ENCODE data around the gene TUBB2B. TPM values are rescaled to one million over a fixed set of nuclear protein-coding genes. Genes with fewer than 3 reads are reported as not detected.
"Not testable (repeated sequence)": the region's sequence is repeated elsewhere in the genome, so short reads cannot be mapped to it uniquely, and the experiment has no call there.

The TUBB2B gene
- total and polyA plus RNA-seq, 7 donors, result 1.1 to 5.7 (median 3.4) TPM

GRCh38 chr6:3193102-3193849 lies 34.2 kb downstream of the TUBB2B start:
- TF ChIP-seq, protein P1, sequence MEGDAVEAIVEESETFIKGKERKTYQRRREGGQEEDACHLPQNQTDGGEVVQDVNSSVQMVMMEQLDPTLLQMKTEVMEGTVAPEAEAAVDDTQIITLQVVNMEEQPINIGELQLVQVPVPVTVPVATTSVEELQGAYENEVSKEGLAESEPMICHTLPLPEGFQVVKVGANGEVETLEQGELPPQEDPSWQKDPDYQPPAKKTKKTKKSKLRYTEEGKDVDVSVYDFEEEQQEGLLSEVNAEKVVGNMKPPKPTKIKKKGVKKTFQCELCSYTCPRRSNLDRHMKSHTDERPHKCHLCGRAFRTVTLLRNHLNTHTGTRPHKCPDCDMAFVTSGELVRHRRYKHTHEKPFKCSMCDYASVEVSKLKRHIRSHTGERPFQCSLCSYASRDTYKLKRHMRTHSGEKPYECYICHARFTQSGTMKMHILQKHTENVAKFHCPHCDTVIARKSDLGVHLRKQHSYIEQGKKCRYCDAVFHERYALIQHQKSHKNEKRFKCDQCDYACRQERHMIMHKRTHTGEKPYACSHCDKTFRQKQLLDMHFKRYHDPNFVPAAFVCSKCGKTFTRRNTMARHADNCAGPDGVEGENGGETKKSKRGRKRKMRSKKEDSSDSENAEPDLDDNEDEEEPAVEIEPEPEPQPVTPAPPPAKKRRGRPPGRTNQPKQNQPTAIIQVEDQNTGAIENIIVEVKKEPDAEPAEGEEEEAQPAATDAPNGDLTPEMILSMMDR (IDR thresholded peaks at IDR 0.05), result no peak
- ATAC-seq (no peak), DNase-seq (no peak)
- Histone ChIP-seq H3K27me3 (ENCODE audit: insufficient read depth in 3 of 3, low read length in 2 of 3) (no peaks in the 10 kb centered on the region), H3K27ac (no peak overlapping the region), H3K36me3 (ENCODE audit: insufficient read depth in 1 of 2, low read depth in 1 of 2) (no peaks in the 10 kb centered on the region), H3K4me3 (no peak overlapping the region), H3K4me1 (no peaks in the 10 kb centered on the region), H3K9me3 (no peaks in the 10 kb centered on the region)
- WGBS, 3 donors, result 77 to 87% (median 81%) methylated on average over 23 of the region's 23 CpGs
- intact Hi-C loops (cut with DNase I), result no loop called here

GRCh38 chr6:3190779-3191178 lies 36.7 kb downstream of the TUBB2B start:
- DNase-seq, result no peak
- TF ChIP-seq, protein P1 (IDR thresholded peaks at IDR 0.05), result no peak
- Histone ChIP-seq H3K4me3 (no peak overlapping the region), H3K9me3 (no peaks in the 10 kb centered on the region), H3K27me3 (ENCODE audit: insufficient read depth in 3 of 3, low read length in 2 of 3) (no peaks in the 10 kb centered on the region), H3K4me1 (no peaks in the 10 kb centered on the region), H3K36me3 (ENCODE audit: insufficient read depth in 1 of 2, low read depth in 1 of 2) (no peaks in the 10 kb centered on the region), H3K27ac (no peak overlapping the region)
- no peak for ATAC-seq
- intact Hi-C loops (cut with DNase I), result no loop called here
- 58 to 67% (median 61%) methylated on average over 5 of the region's 5 CpGs for WGBS, 3 donors

GRCh38 chr6:3190056-3190455 lies 37.4 kb downstream of the TUBB2B start:
- Histone ChIP-seq H3K27me3 (ENCODE audit: insufficient read depth in 3 of 3, low read length in 2 of 3) (no peaks in the 10 kb centered on the region), H3K4me3 (no peak overlapping the region), H3K27ac (no peak overlapping the region), H3K4me1 (no peaks in the 10 kb centered on the region), H3K9me3 (no peaks in the 10 kb centered on the region), H3K36me3 (ENCODE audit: insufficient read depth in 1 of 2, low read depth in 1 of 2) (no peaks in the 10 kb centered on the region)
- ATAC-seq (no peak), DNase-seq (no peak)
- whole genome bisulfite sequencing, 3 donors, result 59 to 85% (median 77%) methylated on average over 4 of the region's 4 CpGs
- TF ChIP-seq, protein P1 (IDR thresholded peaks at IDR 0.05), result no peak
- intact Hi-C loops (cut with DNase I), result no loop called here

DNA sequence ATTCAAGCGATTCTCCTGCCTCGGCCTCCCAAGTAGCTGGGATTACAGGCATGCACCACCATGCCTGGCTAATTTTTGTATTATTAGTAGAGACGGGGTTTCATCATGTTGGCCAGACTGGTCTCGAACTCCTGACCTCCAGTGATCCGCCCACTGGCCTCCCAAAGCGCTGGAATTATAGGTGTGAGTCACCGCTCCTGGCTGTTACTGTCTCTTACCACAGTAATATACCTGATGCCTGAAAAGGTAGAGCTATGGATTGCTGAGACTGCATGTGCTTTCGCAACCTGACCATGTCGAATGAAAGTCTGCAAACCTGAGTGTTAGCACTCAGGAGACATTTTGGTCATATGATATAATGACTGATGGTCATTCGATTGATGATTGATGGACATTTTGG lies 38.3 kb downstream of the TUBB2B start:
- H3K36me3 ChIP-seq (ENCODE audit: insufficient read depth in 1 of 2, low read depth in 1 of 2); H3K4me1 ChIP-seq; ATAC-seq; intact Hi-C loops (cut with DNase I); H3K27ac ChIP-seq; H3K27me3 ChIP-seq (ENCODE audit: insufficient read depth in 3 of 3, low read length in 2 of 3); DNase-seq; H3K9me3 ChIP-seq; H3K4me3 ChIP-seq: not testable (repeated sequence)
- WGBS, 3 donors, result 94 to 95% (median 95%) methylated on average over 10 of the region's 10 CpGs

DNA sequence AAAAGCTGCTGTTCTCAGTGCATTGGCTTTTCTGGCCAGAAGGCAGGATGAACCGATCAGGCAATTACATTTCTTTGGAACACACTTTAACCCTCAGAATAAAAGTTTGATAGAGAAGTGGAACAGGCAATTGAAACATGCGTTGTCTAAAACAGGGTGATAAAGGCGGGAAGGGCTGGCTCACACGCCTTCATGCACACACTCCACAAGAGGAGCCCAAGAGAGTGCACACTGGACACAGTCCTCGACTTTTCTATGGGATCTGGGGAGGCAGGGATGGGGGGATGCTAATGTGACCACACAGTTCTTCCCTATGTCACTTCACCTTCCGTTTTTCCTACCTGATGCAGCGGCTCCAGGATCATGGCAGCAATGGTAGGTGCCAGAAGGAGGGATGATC lies 39.2 kb downstream of the TUBB2B start:
- Histone ChIP-seq H3K27ac (no peak overlapping the region), H3K4me3 (no peak overlapping the region), H3K4me1 (no peaks in the 10 kb centered on the region), H3K27me3 (ENCODE audit: insufficient read depth in 3 of 3, low read length in 2 of 3) (no peaks in the 10 kb centered on the region), H3K9me3 (no peaks in the 10 kb centered on the region), H3K36me3 (ENCODE audit: insufficient read depth in 1 of 2, low read depth in 1 of 2) (no peaks in the 10 kb centered on the region)
- ATAC-seq (no peak), DNase-seq (no peak)
- intact Hi-C loops (cut with DNase I), result no loop called here
- 84 to 88% (median 86%) methylated on average over 7 of the region's 7 CpGs for WGBS, 3 donors
- TF ChIP-seq, protein P1 (IDR thresholded peaks at IDR 0.05), result no peak

All from psoas muscle (tissue), 8 donors.